SU-DHL-6 (cell line): Measurements from ENCODE around the gene CREG2.

ENCODE experiments used
- H2AFZ ChIP-seq: fragments of 200-600 bp; sonication (generic); 2 replicates; pipeline ENCODE4 v1.6.1; 2014; ENCODE audit warnings: low read depth, mild to moderate bottlenecking, moderate library complexity, mixed read lengths, antibody characterized with exemption, low read length; ENCODE audit not compliant: severe bottlenecking
- H3F3A ChIP-seq: fragments of 200-600 bp; shearing (Covaris generic); 2 replicates; pipeline ENCODE4 v1.6.0; 2016; ENCODE audit warnings: antibody characterized with exemption, mild to moderate bottlenecking; ENCODE audit not compliant: insufficient read depth
- H3K27ac ChIP-seq: fragments of 200-600 bp; sonication (generic); 2 replicates; pipeline ENCODE4 v1.5.1; 2016; ENCODE audit warnings: low read depth, mild to moderate bottlenecking, low read length, moderate library complexity, mixed read lengths
- H3K27me3 ChIP-seq: fragments of 200-600 bp; sonication (generic), shearing (Covaris generic); 2 replicates; pipeline ENCODE4 v1.6.0; 2014; ENCODE audit warnings: mild to moderate bottlenecking, low read length
- H3K36me3 ChIP-seq: fragments of 200-600 bp; sonication (generic); 2 replicates; pipeline ENCODE4 v1.6.1; 2014; ENCODE audit warnings: mild to moderate bottlenecking, low read length, mixed read lengths
- H3K4me2 ChIP-seq: fragments of 300-600, 200-600 bp; shearing (Covaris generic), sonication (generic); 2 replicates; pipeline ENCODE4 v1.6.0; 2014; ENCODE audit warnings: low read length, low read depth, mild to moderate bottlenecking; ENCODE audit not compliant: poor library complexity, severe bottlenecking
- H3K4me3 ChIP-seq: fragments of 200-600 bp; sonication (generic); 2 replicates; pipeline ENCODE4 v1.5.1; 2014; ENCODE audit warnings: antibody characterized with exemption, low read length, mild to moderate bottlenecking, mixed read lengths; ENCODE audit not compliant: insufficient read depth, poor library complexity, severe bottlenecking
- H3K79me2 ChIP-seq: fragments of 200-600 bp; sonication (generic); 2 replicates; pipeline ENCODE4 v1.6.1; 2014; ENCODE audit warnings: mild to moderate bottlenecking, low read length, moderate library complexity; ENCODE audit not compliant: insufficient read depth
- H3K9ac ChIP-seq: fragments of 200-600 bp; sonication (generic); 2 replicates; pipeline ENCODE4 v1.7.0; 2014; ENCODE audit warnings: mild to moderate bottlenecking, low read length
- H3K9me2 ChIP-seq: fragments of 200-600 bp; sonication (generic); replicated peaks from 2 replicates; pipeline ENCODE4 v1.6.1; 2014; ENCODE audit warnings: low read length; ENCODE audit not compliant: insufficient read depth
- H3K9me3 ChIP-seq: fragments of 200-600 bp; sonication (generic); 2 replicates; pipeline ENCODE4 v1.6.1; 2014; ENCODE audit warnings: low read length, mixed read lengths; ENCODE audit not compliant: insufficient read depth
- H4K20me1 ChIP-seq: fragments of 200-600 bp; sonication (generic); 2 replicates; pipeline ENCODE4 v1.6.1; 2014; ENCODE audit warnings: low read depth, mild to moderate bottlenecking, antibody characterized with exemption, low read length, moderate library complexity, mixed read lengths
- CTCF ChIP-seq: fragments of 200-600 bp; sonication (generic); IDR thresholded peaks from one replicate; pipeline ENCODE4 v1.5.1; 2017; ENCODE audit warnings: antibody characterized with exemption, mild to moderate bottlenecking, low read length, moderate library complexity; ENCODE audit not compliant: insufficient read depth, poor library complexity, severe bottlenecking
- EZH2phosphoT487 ChIP-seq: fragments of 200-600 bp; sonication (generic), shearing (Covaris generic); conservative IDR thresholded peaks from 2 replicates; pipeline ENCODE4 v1.6.1; 2018; ENCODE audit warnings: mild to moderate bottlenecking, antibody characterized with exemption, low read length, moderate library complexity, mixed read lengths

The CREG2 gene

GRCh38 chr2:101349893-101350662, 37.2 kb downstream of the CREG2 start:
- H3K4me2 ChIP-seq: no peak overlapping the region
- no peaks in the 10 kb centered on the region for H3K27me3 ChIP-seq
- no peaks in the 10 kb centered on the region for H3K9me3 ChIP-seq

GRCh38 chr2:101348883-101349282, 38.4 kb downstream of the CREG2 start:
- no peak overlapping the region for H3K27ac ChIP-seq
- no peaks in the 10 kb centered on the region for H3F3A ChIP-seq
- H3K79me2 ChIP-seq: no peaks in the 10 kb centered on the region
- no peak for TF ChIP-seq CTCF
- TF ChIP-seq EZH2phosphoT487: no peak
- H3K27me3 ChIP-seq: no peaks in the 10 kb centered on the region
- H3K9ac ChIP-seq: no peak overlapping the region
- no peak overlapping the region for H2AFZ ChIP-seq
- H3K9me3 ChIP-seq: no peaks in the 10 kb centered on the region
- H3K36me3 ChIP-seq: no peaks in the 10 kb centered on the region
- H3K9me2 ChIP-seq: no peaks in the 10 kb centered on the region
- H3K4me2 ChIP-seq: no peak overlapping the region
- no peak overlapping the region for H3K4me3 ChIP-seq
- no peaks in the 10 kb centered on the region for H4K20me1 ChIP-seq

More at GRCh38 chr2:101349893-101350662, 37.2 kb downstream of the CREG2 start:
- Histone ChIP-seq H2AFZ (no peak overlapping the region), H3K9ac (no peak overlapping the region), H3K9me2 (no peaks in the 10 kb centered on the region), H3K4me3 (no peak overlapping the region), H3F3A (no peaks in the 10 kb centered on the region), H3K27ac (no peak overlapping the region), H4K20me1 (no peaks in the 10 kb centered on the region), H3K36me3 (no peaks in the 10 kb centered on the region), H3K79me2 (no peaks in the 10 kb centered on the region)
- no peak for TF ChIP-seq CTCF
- TF ChIP-seq EZH2phosphoT487: no peak

GRCh38 chr2:101346909-101347308, 40.4 kb downstream of the CREG2 start:
- Histone ChIP-seq H3K9ac (no peak overlapping the region), H3K27me3 (no peaks in the 10 kb centered on the region), H2AFZ (no peak overlapping the region), H3K79me2 (no peaks in the 10 kb centered on the region), H3K27ac (no peak overlapping the region), H3K9me3 (no peaks in the 10 kb centered on the region), H3K36me3 (no peaks in the 10 kb centered on the region), H3K9me2 (no peaks in the 10 kb centered on the region), H4K20me1 (no peaks in the 10 kb centered on the region), H3F3A (no peaks in the 10 kb centered on the region), H3K4me3 (no peak overlapping the region), H3K4me2 (no peak overlapping the region)
- TF ChIP-seq CTCF (no peak), EZH2phosphoT487 (no peak)
